Measurements from ENCODE around the gene CCL4.
A peak's percentile ranks its signal among the peaks of the same experiment; 100 is the strongest.
"Not testable (repeated sequence)": the region's sequence is repeated elsewhere in the genome, so short reads cannot be mapped to it uniquely, and the experiment has no call there.

CCL4 gene

GRCh38 chr17:36088670-36089338 lies 14.8 kb upstream of the CCL4 start:
- no peak for DNase-seq

GRCh38 chr17:36089339-36089865 lies 14.2 kb upstream of the CCL4 start:
- DNase-seq = no peak

- peak; percentile 53 for DNase-seq
These were observed 13.5 kb upstream of the CCL4 start, which contains the start of gene CCL3 for GRCh38 chr17:36089888-36090836. TSS of gene CCL3 (minus strand) at chr17:36090143. CDS start at chr17:36090058, 85 bp downstream.

GRCh38 chr17:36092230-36092629 lies 11.4 kb upstream of the CCL4 start:
- DNase-seq = peak; percentile 53

GRCh38 chr17:36092715-36093114 lies 10.9 kb upstream of the CCL4 start:
- not testable (repeated sequence) for DNase-seq

GRCh38 chr17:36094232-36094631 lies 9.4 kb upstream of the CCL4 start:
- no peak for DNase-seq

- no peak for DNase-seq
These were observed 8.9 kb upstream of the CCL4 start for GRCh38 chr17:36094746-36095145.

- no peak for DNase-seq
These were observed 7.6 kb upstream of the CCL4 start for GRCh38 chr17:36095992-36096391.

- DNase-seq = not testable (repeated sequence)
These were observed 4.6 kb upstream of the CCL4 start for GRCh38 chr17:36099004-36099403.

- DNase-seq = not testable (repeated sequence)
These were observed 619 bp downstream of the CCL4 start for GRCh38 chr17:36104246-36104645.

GRCh38 chr17:36104701-36105181 lies 1.1 kb downstream of the CCL4 start:
- DNase-seq = no peak

GRCh38 chr17:36105781-36106492 lies 2.3 kb downstream of the CCL4 start:
- DNase-seq = no peak

GRCh38 chr17:36106493-36106835 lies 2.8 kb downstream of the CCL4 start:
- DNase-seq = no peak

- no peak for DNase-seq
These were observed 4.0 kb downstream of the CCL4 start for GRCh38 chr17:36107660-36108059.

GRCh38 chr17:36108265-36108664 lies 4.6 kb downstream of the CCL4 start:
- DNase-seq = not testable (repeated sequence)

- DNase-seq = no peak
These were observed 7.5 kb downstream of the CCL4 start for GRCh38 chr17:36111068-36111490.

- DNase-seq = no peak
These were observed 8.9 kb downstream of the CCL4 start for GRCh38 chr17:36112572-36112971.

GRCh38 chr17:36113131-36113530 lies 9.5 kb downstream of the CCL4 start:
- not testable (repeated sequence) for DNase-seq

- not testable (repeated sequence) for DNase-seq
These were observed 11.5 kb downstream of the CCL4 start for GRCh38 chr17:36114971-36115648.

- not testable (repeated sequence) for DNase-seq
These were observed 12.0 kb downstream of the CCL4 start for GRCh38 chr17:36115649-36115977.

GRCh38 chr17:36117505-36118382 lies 14.1 kb downstream of the CCL4 start:
- DNase-seq = peak; percentile 69

Data from stimulated activated CD4-positive, alpha-beta T cell treated with anti-CD3 and anti-CD28 coated beads, Interleukin-4, amount 100 ng/mL, for 24 hours (primary cell).